Measurements from ENCODE around the gene DNM3.
A peak's percentile ranks its signal among the peaks of the same experiment; 100 is the strongest.

The DNM3 gene

DNA sequence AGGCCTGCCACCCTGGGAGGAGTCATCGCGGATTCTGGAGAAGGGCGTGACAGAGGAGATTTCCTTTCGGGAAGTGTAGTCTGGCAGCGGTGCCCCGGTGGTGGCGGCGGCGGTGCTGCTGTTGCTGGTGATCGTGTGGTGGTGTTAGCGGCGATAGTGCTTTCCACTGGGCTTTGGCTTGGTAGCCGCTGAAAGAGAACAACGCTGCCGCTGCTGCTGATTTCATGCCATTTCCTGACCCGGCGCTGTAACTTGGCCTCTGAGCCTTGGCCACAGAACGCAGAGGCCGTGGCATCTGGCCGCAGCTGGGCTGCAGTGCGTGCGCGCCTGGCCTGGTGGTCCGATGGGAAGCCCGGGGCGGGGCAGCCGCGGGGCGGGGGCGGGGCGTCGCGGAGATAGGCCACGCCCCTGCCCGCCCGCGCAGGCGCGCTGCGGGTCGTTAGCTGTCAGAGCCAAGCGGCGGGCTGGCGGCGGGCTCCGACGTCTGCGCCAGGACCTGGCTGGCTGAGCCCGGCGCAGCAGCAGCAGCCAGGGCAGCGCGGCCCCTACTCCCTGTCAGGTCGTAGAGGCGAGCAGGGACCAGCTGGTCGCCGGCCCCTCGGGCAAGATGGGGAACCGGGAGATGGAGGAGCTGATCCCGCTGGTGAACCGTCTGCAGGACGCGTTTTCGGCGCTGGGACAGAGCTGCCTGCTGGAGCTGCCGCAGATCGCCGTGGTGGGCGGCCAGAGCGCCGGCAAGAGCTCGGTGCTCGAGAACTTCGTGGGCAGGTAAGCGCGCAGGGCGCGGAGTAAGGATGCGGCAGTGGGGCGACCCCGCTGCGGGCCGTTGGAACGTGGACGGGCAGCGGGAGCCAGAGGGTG lies at the start of gene DNM3:
Gene DNM3, plus strand, starts transcription at position 449 of the 861 bp plus-strand sequence. Its CDS starts 159 bp downstream, at position 608.
- TF ChIP-seq POLR2A (IDR thresholded peaks at IDR 0.05; ENCODE audit: extremely low read depth, insufficient read length), result no peak
- TF ChIP-seq, protein P1, sequence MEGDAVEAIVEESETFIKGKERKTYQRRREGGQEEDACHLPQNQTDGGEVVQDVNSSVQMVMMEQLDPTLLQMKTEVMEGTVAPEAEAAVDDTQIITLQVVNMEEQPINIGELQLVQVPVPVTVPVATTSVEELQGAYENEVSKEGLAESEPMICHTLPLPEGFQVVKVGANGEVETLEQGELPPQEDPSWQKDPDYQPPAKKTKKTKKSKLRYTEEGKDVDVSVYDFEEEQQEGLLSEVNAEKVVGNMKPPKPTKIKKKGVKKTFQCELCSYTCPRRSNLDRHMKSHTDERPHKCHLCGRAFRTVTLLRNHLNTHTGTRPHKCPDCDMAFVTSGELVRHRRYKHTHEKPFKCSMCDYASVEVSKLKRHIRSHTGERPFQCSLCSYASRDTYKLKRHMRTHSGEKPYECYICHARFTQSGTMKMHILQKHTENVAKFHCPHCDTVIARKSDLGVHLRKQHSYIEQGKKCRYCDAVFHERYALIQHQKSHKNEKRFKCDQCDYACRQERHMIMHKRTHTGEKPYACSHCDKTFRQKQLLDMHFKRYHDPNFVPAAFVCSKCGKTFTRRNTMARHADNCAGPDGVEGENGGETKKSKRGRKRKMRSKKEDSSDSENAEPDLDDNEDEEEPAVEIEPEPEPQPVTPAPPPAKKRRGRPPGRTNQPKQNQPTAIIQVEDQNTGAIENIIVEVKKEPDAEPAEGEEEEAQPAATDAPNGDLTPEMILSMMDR (IDR thresholded peaks at IDR 0.05; ENCODE audit: low read depth, low read length), result no peak
- TF ChIP-seq, protein P2, sequence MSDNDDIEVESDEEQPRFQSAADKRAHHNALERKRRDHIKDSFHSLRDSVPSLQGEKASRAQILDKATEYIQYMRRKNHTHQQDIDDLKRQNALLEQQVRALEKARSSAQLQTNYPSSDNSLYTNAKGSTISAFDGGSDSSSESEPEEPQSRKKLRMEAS (IDR thresholded peaks at IDR 0.05; ENCODE audit: low read depth, low read length), result no peak
- no peak for TF ChIP-seq MYC (IDR thresholded peaks at IDR 0.05; ENCODE audit: low read depth, low read length)
- peak within 1 kb of the TSS; percentile 56 for H3K4me3 ChIP-seq (ENCODE audit: low read depth, low read length)
- DNase-seq (ENCODE audit: low read depth), result peak; percentile 61

DNA sequence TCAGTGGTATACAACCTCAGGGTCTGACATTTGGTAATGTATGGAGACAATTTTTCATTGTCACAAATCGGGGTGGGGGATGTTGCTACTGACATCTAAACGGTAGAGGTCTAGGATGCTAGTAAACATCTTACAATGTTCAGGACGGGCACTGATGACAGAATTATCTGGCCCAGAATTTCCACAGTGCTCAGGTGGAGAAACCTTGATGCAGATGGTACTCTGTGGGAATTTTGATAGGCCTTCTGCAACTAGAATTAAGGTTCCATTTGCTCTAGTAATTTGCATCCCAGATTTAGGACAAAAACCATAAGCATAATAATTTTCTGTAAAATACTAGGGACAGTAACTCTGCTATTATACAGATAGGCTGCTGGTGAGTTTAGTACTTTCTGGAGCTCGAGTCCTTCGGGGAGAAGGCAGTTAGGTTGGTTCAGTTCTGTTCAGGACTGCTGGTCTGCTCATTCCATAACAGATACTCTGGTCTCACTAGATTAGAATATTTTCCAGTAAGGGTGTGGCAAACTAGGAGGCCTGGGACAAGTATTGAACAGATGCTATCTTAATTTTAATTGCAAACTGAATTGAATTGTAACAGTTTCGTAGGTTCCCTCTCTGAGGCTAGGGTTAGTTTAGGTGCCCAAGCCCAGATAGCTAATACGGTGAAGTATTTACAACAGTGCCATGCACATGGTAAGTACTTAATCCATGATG lies 48.5 kb upstream of the DNM3 start:
- no peak overlapping the region for H3K4me3 ChIP-seq (ENCODE audit: low read depth, low read length)
- TF ChIP-seq, protein P2 (IDR thresholded peaks at IDR 0.05; ENCODE audit: low read depth, low read length), result no peak
- TF ChIP-seq MYC (IDR thresholded peaks at IDR 0.05; ENCODE audit: low read depth, low read length), result no peak
- TF ChIP-seq POLR2A (IDR thresholded peaks at IDR 0.05; ENCODE audit: extremely low read depth, insufficient read length), result no peak
- TF ChIP-seq, protein P1 (IDR thresholded peaks at IDR 0.05; ENCODE audit: low read depth, low read length), result no peak
- no peak for DNase-seq (ENCODE audit: low read depth)

DNA sequence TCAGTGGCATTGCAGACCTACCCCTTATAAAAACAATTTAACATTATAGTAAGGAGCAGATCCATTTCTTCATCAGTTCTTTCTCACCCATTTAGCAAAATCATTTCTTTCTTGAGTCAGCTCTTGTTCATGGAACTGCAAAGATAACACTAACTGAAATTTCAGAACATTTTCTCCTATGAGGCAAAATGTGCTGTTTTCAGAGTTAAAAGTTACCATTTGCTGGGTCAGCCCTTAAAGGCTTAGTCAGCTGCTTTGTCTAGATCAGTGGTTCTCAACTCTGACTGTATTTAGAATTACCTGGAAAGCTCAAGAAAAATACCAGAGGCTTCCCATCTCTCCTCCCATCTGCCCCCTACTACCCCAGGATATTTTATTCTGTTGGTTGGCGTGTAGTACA lies 47.7 kb upstream of the DNM3 start:
- H3K4me3 ChIP-seq (ENCODE audit: low read depth, low read length), result no peak overlapping the region
- DNase-seq (ENCODE audit: low read depth), result no peak
- TF ChIP-seq, protein P1 (IDR thresholded peaks at IDR 0.05; ENCODE audit: low read depth, low read length), result no peak
- no peak for TF ChIP-seq POLR2A (IDR thresholded peaks at IDR 0.05; ENCODE audit: extremely low read depth, insufficient read length)
- no peak for TF ChIP-seq MYC (IDR thresholded peaks at IDR 0.05; ENCODE audit: low read depth, low read length)
- TF ChIP-seq, protein P2 (IDR thresholded peaks at IDR 0.05; ENCODE audit: low read depth, low read length), result no peak

DNA sequence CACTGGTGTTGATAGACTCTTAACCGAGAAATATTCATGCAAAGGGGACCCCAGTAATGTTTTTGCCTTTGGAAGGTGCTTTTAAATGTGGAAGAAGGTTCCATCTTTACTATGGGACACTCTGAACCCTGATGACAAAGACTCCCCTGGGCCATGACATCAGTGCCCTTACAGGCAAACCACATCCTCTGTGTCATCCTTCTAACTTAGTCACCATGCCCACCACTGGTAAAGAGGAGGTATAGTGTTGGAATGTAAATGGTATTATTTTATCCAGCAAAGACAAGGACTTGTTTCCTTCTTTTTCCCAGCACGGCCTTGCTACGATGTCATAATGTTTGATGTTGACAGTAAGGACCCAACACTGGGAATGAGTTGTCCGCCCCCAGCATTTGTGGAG lies 47.2 kb upstream of the DNM3 start:
- DNase-seq (ENCODE audit: low read depth), result peak; percentile 80
- H3K4me3 ChIP-seq (ENCODE audit: low read depth, low read length), result no peak overlapping the region
- TF ChIP-seq, protein P1 (IDR thresholded peaks at IDR 0.05; ENCODE audit: low read depth, low read length), result no peak
- TF ChIP-seq, protein P2 (IDR thresholded peaks at IDR 0.05; ENCODE audit: low read depth, low read length), result no peak
- TF ChIP-seq MYC (IDR thresholded peaks at IDR 0.05; ENCODE audit: low read depth, low read length) (no peak), POLR2A (IDR thresholded peaks at IDR 0.05; ENCODE audit: extremely low read depth, insufficient read length) (no peak)

DNA sequence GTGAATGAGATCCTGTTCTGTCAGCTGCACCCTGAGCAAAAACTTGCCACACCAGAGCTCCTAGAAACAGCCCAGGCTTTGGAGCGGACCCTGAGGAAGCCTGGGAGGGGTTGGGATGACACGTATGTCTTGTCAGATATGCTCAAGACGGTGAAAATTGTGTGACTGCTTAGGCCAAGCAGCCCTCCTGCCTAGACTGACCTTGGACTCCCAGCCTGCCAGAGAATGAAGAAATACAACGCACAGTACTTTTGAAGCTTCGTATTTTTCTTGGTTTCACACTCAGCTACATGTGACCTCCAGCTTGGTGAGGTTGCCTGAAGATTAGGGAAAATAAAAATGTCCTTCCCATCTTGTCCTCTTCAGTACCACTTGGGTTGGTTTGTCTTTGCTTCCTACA lies 44.7 kb upstream of the DNM3 start:
- DNase-seq (ENCODE audit: low read depth), result no peak
- no peak overlapping the region for H3K4me3 ChIP-seq (ENCODE audit: low read depth, low read length)
- TF ChIP-seq, protein P1 (IDR thresholded peaks at IDR 0.05; ENCODE audit: low read depth, low read length), result no peak
- TF ChIP-seq, protein P2 (IDR thresholded peaks at IDR 0.05; ENCODE audit: low read depth, low read length), result no peak
- no peak for TF ChIP-seq MYC (IDR thresholded peaks at IDR 0.05; ENCODE audit: low read depth, low read length)
- no peak for TF ChIP-seq POLR2A (IDR thresholded peaks at IDR 0.05; ENCODE audit: extremely low read depth, insufficient read length)
